Mesothelial cell of epicardium (in vitro differentiated cells): ENCODE data around the gene PRCC. TPM values are rescaled to one million over a fixed set of nuclear protein-coding genes. Genes with fewer than 3 reads are reported as not detected.

Experiments used
- DNase-seq, 2 experiments: peaks; one replicate each; pipeline ENCODE4 v3.0.0; 2021; ENCODE audit warnings: low spot score in 2 of 2; ENCODE audit not compliant: unreplicated experiment in 2 of 2
- H3K27ac Mint-ChIP-seq: 2 replicates; pipeline ENCODE4 v1.8.0; 2021; ENCODE audit warnings: mixed read lengths
- H3K27me3 Mint-ChIP-seq: 2 replicates; pipeline ENCODE4 v1.8.0; 2021; ENCODE audit warnings: low read depth, mixed read lengths
- H3K36me3 Mint-ChIP-seq: 2 replicates; pipeline ENCODE4 v1.8.0; 2021; ENCODE audit warnings: mixed read lengths
- H3K4me1 Mint-ChIP-seq: 2 replicates; pipeline ENCODE4 v1.8.0; 2021; ENCODE audit warnings: mixed read lengths
- H3K4me3 Mint-ChIP-seq: 2 replicates; pipeline ENCODE4 v1.8.0; 2021; ENCODE audit warnings: mild to moderate bottlenecking, moderate library complexity, mixed read lengths
- H3K9me3 Mint-ChIP-seq: 2 replicates; pipeline ENCODE4 v1.8.0; 2021; ENCODE audit warnings: mixed read lengths
- total RNA-seq: library from RNA; stranded (reverse); gene quantifications from 3 replicates; pipeline ENCODE4 v1.2.1, GENCODE V29; 2021
- TF ChIP-seq, protein P1 (sequence below): fragments of 200-600 bp; sonication (generic); IDR thresholded peaks from one replicate; pipeline ENCODE4 v1.5.0; 2021; ENCODE audit warnings: antibody characterized with exemption; ENCODE audit not compliant: unreplicated experiment

The PRCC gene
- total RNA-seq, 1 donor from 2014 or later: 93.7 TPM

DNA sequence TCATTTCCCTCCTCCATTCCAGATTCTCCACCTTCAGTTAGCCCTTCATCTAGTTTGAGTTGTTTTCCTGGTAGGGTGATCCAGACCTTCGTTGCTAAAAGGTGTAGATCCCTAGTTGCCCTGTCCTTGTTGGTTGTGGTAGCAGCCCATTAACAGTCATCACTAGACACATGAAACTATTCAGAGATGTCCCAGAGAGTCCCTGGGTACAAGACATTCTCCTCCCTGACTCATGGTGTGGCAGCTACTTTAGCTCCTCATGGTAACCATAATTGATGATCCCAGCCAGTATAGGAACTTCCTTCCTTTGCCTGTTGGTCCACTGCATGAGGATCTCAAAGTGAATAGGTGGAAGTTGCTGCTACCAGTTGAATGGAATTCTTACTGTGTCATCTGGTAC lies 55.3 kb downstream of the PRCC start:
- Mint-ChIP-seq H3K27me3 (peaks cover 49% of the 10 kb centered on the region), H3K9me3 (peaks cover 8% of the 10 kb centered on the region), H3K4me3 (no peak overlapping the region), H3K27ac (no peak overlapping the region), H3K4me1 (peaks cover 4% of the 10 kb centered on the region), H3K36me3 (no peaks in the 10 kb centered on the region)
- no peak for DNase-seq
- TF ChIP-seq, protein P1, sequence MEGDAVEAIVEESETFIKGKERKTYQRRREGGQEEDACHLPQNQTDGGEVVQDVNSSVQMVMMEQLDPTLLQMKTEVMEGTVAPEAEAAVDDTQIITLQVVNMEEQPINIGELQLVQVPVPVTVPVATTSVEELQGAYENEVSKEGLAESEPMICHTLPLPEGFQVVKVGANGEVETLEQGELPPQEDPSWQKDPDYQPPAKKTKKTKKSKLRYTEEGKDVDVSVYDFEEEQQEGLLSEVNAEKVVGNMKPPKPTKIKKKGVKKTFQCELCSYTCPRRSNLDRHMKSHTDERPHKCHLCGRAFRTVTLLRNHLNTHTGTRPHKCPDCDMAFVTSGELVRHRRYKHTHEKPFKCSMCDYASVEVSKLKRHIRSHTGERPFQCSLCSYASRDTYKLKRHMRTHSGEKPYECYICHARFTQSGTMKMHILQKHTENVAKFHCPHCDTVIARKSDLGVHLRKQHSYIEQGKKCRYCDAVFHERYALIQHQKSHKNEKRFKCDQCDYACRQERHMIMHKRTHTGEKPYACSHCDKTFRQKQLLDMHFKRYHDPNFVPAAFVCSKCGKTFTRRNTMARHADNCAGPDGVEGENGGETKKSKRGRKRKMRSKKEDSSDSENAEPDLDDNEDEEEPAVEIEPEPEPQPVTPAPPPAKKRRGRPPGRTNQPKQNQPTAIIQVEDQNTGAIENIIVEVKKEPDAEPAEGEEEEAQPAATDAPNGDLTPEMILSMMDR: no peak

DNA sequence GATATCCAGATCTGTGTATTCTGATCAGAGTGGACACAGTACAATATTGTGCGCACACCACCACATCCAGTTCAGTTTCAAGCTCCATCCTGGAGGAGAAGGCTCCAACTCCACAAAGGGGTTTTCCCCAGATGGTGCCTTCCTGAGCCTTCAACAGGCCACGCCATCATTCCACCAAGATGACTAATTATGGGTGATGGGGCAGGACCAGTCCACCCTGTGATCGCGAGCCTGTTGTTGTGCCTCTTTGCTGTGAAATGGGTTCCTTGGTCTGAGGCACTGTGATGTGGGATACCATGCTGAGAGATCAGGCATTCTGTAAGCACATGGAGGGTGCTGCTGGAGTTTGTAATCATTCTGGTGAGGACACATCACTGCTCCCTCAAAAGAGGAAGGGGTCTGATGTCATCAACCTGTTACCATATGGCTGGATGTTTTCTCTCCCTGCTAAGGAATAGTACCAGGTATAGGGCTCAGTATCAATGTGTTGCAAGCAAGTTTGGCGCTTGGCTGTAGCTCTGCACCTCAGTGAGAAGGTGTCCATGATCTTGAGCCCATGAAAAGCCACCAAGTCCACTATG lies 56.0 kb downstream of the PRCC start:
- Mint-ChIP-seq H3K4me3 (no peak overlapping the region), H3K27ac (no peak overlapping the region), H3K27me3 (peaks cover 52% of the 10 kb centered on the region), H3K4me1 (peaks cover 4% of the 10 kb centered on the region), H3K9me3 (peaks cover 8% of the 10 kb centered on the region), H3K36me3 (no peaks in the 10 kb centered on the region)
- TF ChIP-seq, protein P1: no peak
- DNase-seq: no peak

DNA sequence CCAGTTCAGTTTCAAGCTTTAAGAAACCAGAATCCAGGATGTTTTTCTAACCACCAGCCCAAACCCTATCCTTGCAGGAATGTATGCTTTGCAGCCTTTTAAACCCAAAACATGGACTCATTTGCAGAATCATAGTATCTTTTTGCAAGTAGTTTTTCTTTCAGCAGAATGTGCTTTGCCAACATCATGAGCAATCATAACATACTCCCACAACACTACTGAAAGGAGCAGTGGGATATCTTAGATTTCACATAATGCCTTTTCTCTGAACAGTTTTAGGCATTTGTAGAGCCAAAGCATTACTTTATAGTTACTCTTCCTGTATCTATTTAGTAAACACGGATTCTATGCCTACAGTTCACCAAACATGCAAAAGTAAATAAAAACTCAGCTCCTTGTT lies 59.3 kb downstream of the PRCC start:
- no peaks in the 10 kb centered on the region for H3K9me3 Mint-ChIP-seq
- TF ChIP-seq, protein P1: no peak
- H3K36me3 Mint-ChIP-seq: no peaks in the 10 kb centered on the region
- H3K27me3 Mint-ChIP-seq: peaks cover 55% of the 10 kb centered on the region
- DNase-seq: no peak
- H3K27ac Mint-ChIP-seq: no peak overlapping the region
- peaks cover 4% of the 10 kb centered on the region for H3K4me1 Mint-ChIP-seq
- H3K4me3 Mint-ChIP-seq: no peak overlapping the region

DNA sequence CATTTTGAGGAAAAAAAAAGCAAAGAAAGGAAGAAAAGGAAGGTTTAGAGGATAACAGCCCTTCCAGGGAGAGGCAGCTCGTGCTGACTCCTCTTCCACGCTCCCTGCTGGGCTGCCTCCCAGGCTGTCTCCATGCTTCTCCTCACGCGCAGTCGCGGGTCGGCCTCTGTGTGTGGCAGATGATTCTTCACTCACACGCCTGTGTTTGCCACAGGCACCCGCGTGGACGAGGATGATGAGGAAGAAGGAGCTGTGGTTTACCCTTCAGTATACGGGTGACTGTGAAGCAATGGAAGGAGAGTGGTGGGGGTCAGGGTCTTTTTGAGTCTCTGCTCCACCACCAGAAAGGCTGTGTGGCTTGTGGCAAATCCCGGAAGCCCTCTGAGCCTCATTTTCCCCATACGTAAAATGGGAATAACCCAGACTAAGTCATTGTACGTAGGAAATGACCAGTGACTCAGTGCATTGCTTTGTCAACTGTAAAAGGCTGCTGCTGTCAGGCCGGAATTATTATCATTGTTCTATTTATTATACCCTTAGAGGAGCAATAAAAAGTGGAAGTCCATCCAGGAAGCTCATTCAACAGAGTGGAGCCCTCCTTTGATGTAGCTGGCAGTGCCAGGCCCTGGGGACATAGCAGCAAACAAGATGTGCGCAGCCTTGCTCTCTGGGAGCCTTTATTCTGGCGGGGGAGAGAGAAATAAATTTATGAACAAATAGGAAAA lies 61.2 kb downstream of the PRCC start:
- no peak overlapping the region for H3K4me3 Mint-ChIP-seq
- TF ChIP-seq, protein P1: no peak
- H3K27me3 Mint-ChIP-seq: peaks cover 53% of the 10 kb centered on the region
- H3K27ac Mint-ChIP-seq: no peak overlapping the region
- H3K36me3 Mint-ChIP-seq: no peaks in the 10 kb centered on the region
- H3K9me3 Mint-ChIP-seq: no peaks in the 10 kb centered on the region
- no peak for DNase-seq
- H3K4me1 Mint-ChIP-seq: peaks cover 9% of the 10 kb centered on the region

DNA sequence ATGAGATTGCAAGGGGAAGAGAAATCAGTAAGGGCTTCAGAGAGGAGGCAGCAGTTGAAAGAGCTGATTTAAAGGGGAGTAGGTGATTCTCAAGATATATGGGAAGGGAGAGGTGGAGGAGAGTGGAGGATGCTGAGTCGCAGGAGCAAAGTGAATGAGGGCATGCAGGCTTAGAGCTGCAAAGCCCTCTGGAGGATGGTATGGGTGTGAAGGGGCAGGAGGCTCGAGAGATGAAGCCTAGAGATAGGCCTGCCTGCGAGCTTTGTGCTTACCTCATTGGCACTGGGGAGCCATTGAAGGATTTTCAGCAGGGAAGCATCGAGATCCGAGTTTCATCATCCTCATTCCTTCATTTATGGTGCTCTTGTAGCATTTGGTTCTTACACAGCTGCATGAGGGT lies 65.1 kb downstream of the PRCC start:
- no peak overlapping the region for H3K4me3 Mint-ChIP-seq
- no peaks in the 10 kb centered on the region for H3K36me3 Mint-ChIP-seq
- H3K4me1 Mint-ChIP-seq: peaks cover 24% of the 10 kb centered on the region
- no peaks in the 10 kb centered on the region for H3K9me3 Mint-ChIP-seq
- no peak for DNase-seq
- TF ChIP-seq, protein P1: no peak
- H3K27ac Mint-ChIP-seq: no peak overlapping the region
- peaks cover 76% of the 10 kb centered on the region for H3K27me3 Mint-ChIP-seq
